Chondrocyte (in vitro differentiated cells): ENCODE data around the gene DIP2C. TPM values are rescaled to one million over a fixed set of nuclear protein-coding genes. Genes with fewer than 3 reads are reported as not detected.

Source experiments
- DNase-seq: peaks from one replicate; pipeline ENCODE4 v3.0.0; 2021; ENCODE audit warnings: mixed read lengths, low spot score
- H3K27ac Mint-ChIP-seq: one replicate; pipeline ENCODE4 v1.8.0; 2021; ENCODE audit warnings: mild to moderate bottlenecking, moderate library complexity, mixed read lengths; ENCODE audit not compliant: unreplicated experiment
- H3K27me3 Mint-ChIP-seq: 2 replicates; pipeline ENCODE4 v1.8.0; 2021; ENCODE audit warnings: low read depth, mixed read lengths
- H3K36me3 Mint-ChIP-seq: 2 replicates; pipeline ENCODE4 v1.8.0; 2021; ENCODE audit warnings: low read depth, mixed read lengths
- H3K4me1 Mint-ChIP-seq: 2 replicates; pipeline ENCODE4 v1.8.0; 2021; ENCODE audit warnings: low read depth, mild to moderate bottlenecking, mixed read lengths
- H3K4me3 Mint-ChIP-seq: one replicate; pipeline ENCODE4 v1.8.0; 2021; ENCODE audit warnings: mild to moderate bottlenecking, moderate library complexity, mixed read lengths; ENCODE audit not compliant: unreplicated experiment
- H3K9me3 Mint-ChIP-seq: 2 replicates; pipeline ENCODE4 v1.8.0; 2021; ENCODE audit warnings: low read depth, mixed read lengths
- total RNA-seq: library from RNA; stranded (reverse); gene quantifications from 3 replicates; pipeline ENCODE4 v1.2.1, GENCODE V29; 2021
- TF ChIP-seq, protein P1 (sequence below): fragments of 200-600 bp; sonication (generic); IDR thresholded peaks from 2 replicates; pipeline ENCODE4 v1.5.0; 2021; ENCODE audit warnings: antibody characterized with exemption, mild to moderate bottlenecking, moderate library complexity

The DIP2C gene
- total RNA-seq, 1 donor from 2014 or later, result 47.9 TPM

DNA sequence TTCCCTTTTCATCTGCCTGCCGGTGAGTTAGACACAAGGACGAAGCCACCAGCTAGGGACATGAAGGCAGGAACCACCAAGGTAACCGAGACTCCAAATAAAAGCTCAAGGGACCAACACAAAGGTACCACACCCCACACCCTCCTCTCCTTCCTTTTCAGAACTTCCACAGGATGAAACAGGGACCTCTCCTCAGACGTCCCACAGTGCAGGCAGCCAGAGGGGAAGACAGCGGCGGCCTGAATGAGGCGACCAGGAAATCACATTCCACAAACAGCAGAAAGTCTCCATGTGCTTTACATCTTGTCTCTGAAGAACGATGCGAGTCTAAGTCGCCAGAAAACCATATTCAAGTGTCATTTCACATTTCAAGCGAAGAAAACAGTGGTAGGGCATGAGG, 97.8 kb downstream of the DIP2C start:
- Mint-ChIP-seq H3K27me3 (no peaks in the 10 kb centered on the region), H3K36me3 (peaks cover 1% of the 10 kb centered on the region), H3K9me3 (no peaks in the 10 kb centered on the region), H3K27ac (no peak overlapping the region), H3K4me3 (no peak overlapping the region), H3K4me1 (peaks cover 29% of the 10 kb centered on the region)
- TF ChIP-seq, protein P1, sequence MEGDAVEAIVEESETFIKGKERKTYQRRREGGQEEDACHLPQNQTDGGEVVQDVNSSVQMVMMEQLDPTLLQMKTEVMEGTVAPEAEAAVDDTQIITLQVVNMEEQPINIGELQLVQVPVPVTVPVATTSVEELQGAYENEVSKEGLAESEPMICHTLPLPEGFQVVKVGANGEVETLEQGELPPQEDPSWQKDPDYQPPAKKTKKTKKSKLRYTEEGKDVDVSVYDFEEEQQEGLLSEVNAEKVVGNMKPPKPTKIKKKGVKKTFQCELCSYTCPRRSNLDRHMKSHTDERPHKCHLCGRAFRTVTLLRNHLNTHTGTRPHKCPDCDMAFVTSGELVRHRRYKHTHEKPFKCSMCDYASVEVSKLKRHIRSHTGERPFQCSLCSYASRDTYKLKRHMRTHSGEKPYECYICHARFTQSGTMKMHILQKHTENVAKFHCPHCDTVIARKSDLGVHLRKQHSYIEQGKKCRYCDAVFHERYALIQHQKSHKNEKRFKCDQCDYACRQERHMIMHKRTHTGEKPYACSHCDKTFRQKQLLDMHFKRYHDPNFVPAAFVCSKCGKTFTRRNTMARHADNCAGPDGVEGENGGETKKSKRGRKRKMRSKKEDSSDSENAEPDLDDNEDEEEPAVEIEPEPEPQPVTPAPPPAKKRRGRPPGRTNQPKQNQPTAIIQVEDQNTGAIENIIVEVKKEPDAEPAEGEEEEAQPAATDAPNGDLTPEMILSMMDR, result no peak
- DNase-seq, result no peak

DNA sequence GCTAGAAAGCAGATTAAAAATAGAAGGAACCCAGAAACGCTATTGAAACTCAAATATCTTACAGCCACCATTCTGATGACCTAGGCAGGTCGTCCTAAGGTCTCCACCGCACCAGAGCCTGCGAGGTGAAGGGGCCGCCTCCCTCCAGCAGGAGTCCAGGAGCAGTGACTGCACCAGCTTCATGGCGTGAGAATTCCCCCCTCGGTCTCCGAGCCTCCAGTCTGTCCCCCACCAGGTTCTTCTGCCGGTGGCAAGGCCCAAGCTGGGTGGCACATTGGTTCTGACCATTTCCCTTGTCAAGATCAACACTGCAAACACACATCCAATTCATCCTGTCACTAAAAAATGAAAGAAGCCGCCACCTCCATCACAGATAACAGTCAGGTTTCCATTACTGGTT, 98.7 kb downstream of the DIP2C start:
- Mint-ChIP-seq H3K27ac (no peak overlapping the region), H3K4me1 (peaks cover 38% of the 10 kb centered on the region), H3K27me3 (no peaks in the 10 kb centered on the region), H3K9me3 (no peaks in the 10 kb centered on the region), H3K4me3 (no peak overlapping the region), H3K36me3 (peaks cover 1% of the 10 kb centered on the region)
- DNase-seq, result no peak
- TF ChIP-seq, protein P1, result no peak

DNA sequence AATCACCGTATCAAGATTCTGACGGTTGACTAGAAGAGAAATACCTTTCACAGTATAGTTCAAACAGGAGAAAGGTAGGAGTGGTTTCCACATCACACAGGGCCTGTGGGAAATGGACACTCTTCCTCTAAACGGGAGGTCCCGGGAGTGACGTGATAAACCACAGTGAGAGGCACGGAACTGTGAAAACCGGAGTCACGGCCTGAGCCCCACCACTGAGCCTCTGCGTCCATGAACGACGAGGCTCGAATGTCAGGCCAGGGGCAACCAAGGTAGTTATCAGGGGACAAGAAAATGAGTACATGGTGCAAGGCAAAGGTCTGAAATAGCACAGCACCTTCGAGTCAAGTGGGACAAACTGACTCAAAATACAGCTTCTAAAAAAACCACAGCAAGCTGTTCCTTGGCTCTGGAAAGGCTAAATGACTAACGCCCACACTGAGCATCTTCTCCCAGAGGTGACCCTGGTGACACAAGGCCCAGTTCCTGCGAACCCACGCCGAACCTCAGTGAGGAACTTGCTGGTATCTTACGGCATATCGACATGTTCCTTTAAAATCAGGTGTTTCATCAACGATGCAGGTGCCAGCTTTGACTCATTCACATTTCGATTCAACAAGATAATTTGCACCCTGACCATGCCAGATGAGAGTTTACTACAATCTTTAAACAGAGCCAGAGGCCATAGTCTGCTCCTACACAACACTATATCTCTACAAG, 99.3 kb downstream of the DIP2C start:
- peaks cover 39% of the 10 kb centered on the region for H3K4me1 Mint-ChIP-seq
- DNase-seq, result no peak
- H3K27me3 Mint-ChIP-seq, result no peaks in the 10 kb centered on the region
- H3K27ac Mint-ChIP-seq, result no peak overlapping the region
- H3K4me3 Mint-ChIP-seq, result no peak overlapping the region
- peaks cover 1% of the 10 kb centered on the region for H3K36me3 Mint-ChIP-seq
- no peaks in the 10 kb centered on the region for H3K9me3 Mint-ChIP-seq
- TF ChIP-seq, protein P1, result no peak

DNA sequence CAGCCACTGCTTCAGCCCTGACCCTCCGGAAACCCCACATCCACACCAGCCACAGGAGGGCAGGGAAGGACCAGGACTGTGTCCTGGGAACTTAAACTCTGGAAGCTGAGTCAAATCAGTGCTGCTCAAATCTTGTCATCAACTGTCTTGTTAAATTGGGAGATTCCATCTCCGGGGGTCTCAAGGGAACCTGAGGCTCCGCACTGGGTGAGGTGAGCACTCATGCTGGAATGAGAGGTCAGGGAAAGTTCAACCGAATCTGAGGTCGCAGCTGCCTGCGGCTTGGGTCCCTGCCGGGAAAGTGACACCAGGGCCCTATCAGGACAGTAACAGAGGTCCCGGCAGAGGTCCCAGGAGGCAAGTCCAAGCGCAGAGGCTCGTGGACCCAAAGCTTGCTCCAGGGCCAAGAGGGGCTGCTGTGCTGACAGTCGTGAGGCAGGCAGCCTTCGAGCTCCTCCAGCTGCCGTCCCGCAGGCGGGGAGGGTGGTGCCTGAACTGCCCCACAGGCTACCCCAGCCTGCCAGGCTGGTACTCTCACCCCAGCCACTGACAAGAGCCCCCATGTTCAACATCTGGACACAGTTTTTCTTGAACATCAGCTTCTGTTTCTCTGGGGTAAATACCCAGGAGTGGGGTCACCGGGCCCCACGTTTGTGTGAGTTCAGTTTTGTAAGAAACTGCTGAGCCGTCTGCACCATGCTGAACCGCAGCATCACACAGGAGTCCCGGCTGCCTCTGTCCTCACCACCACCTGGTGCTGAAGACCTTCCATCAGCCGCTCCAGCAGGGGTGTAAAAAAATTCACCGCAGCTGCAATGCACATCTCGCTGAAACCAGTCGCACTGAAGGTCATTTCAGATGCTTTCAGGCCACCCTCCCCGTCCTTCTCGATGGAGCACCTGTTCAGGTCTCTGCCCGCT, 101.0 kb downstream of the DIP2C start:
- Mint-ChIP-seq H3K9me3 (no peaks in the 10 kb centered on the region), H3K4me1 (peaks cover 40% of the 10 kb centered on the region), H3K27me3 (no peaks in the 10 kb centered on the region), H3K4me3 (peak overlapping the region; percentile 35), H3K27ac (peak overlapping the region; percentile 83), H3K36me3 (peaks cover 1% of the 10 kb centered on the region)
- TF ChIP-seq, protein P1, result peak; percentile 76
- no peak for DNase-seq

DNA sequence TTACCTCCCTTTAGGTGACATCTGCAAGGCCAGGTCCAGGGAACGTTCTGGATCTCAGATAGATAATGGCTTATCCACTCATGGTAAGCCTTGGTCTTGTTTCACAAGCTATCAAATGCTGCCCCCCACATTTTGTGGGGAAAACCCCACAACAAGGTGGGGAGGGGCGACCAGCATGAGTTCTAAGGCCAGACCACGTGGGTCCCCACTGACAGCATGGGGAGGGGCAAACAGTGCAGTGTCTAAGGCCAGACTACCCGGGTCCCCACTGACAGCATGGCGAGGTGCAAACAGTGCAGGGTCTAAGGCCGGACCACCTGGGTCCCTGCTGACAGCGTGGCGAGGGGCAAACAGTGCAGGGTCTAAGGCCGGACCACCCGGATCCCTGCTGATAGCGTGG, 102.8 kb downstream of the DIP2C start:
- DNase-seq, result no peak
- TF ChIP-seq, protein P1, result no peak
- H3K4me3 Mint-ChIP-seq, result no peak overlapping the region
- peaks cover 35% of the 10 kb centered on the region for H3K4me1 Mint-ChIP-seq
- no peaks in the 10 kb centered on the region for H3K27me3 Mint-ChIP-seq
- no peaks in the 10 kb centered on the region for H3K36me3 Mint-ChIP-seq
- no peak overlapping the region for H3K27ac Mint-ChIP-seq
- H3K9me3 Mint-ChIP-seq, result no peaks in the 10 kb centered on the region
